HEK293 (cell line): ENCODE results near the gene DDX56.

Experiments
- YY2 ChIP-seq: fragments of 450-650 bp; formaldehyde crosslinking; IDR thresholded peaks from 2 replicates; pipeline ENCODE4 v1.5.1; 2016; ENCODE audit warnings: missing biosample characterization, missing genetic modification characterization
- ZBTB7A ChIP-seq: fragments of 450-650 bp; formaldehyde crosslinking; IDR thresholded peaks from 2 replicates; pipeline ENCODE4 v1.5.1; 2016; ENCODE audit warnings: low read depth, missing biosample characterization, missing genetic modification characterization
- ZNF544 ChIP-seq: fragments of 450-650 bp; formaldehyde crosslinking; IDR thresholded peaks from 2 replicates; pipeline ENCODE4 v1.5.0; 2017; ENCODE audit warnings: missing biosample characterization, missing genetic modification characterization
- ZNF768 ChIP-seq: fragments of 450-650 bp; formaldehyde crosslinking; IDR thresholded peaks from 2 replicates; pipeline ENCODE4 v1.5.1; 2018; ENCODE audit warnings: missing biosample characterization, mild to moderate bottlenecking, missing genetic modification characterization

DNA sequence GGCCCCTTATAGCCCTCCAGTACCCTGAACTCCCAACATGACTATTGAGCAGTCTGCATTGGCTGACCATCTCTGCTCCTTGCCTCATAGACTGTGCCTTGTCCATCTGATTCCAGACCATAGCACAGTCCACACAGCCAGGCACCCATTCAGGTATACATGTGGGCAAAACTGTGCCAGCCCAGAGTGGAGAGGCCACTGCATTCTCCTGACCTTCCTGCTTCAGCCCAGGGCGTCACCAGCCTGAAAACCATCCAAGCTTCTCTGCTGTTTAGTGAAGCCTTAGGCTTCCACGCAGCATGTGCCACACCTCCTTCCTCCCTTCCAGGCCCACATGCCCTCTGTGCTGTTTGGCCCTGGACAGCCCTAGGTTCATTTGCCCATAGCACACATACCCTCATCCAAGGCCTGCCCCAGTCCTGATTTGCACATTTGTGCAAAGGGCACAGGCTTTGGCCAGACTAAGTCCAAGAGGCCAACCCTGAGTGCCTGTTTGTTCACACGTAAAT is 10.5 kb downstream of the DDX56 start:
- TF ChIP-seq YY2 (no peak), ZBTB7A (no peak), ZNF768 (tag by site-specific recombination) (no peak), ZNF544 (tag by site-specific recombination) (no peak)
